SK-N-SH (cell line): Measurements from ENCODE around the gene NHLH1.

ENCODE experiments used
- CHD2 ChIP-seq: fragments of 150-350 bp; IDR thresholded peaks from 2 replicates; pipeline ENCODE4 v1.6.1; 2018; ENCODE audit warnings: low read length; ENCODE audit not compliant: partially characterized antibody
- CTCF ChIP-seq: fragments of 200-600 bp; sonication (generic); IDR thresholded peaks from 2 replicates; pipeline ENCODE4 v1.6.1; 2017; ENCODE audit warnings: antibody characterized with exemption, mild to moderate bottlenecking, moderate library complexity
- EP300 ChIP-seq, 2 experiments: IDR thresholded peaks; 2 replicates each; pipeline versions ENCODE4 v1.4.0 to v1.6.1; 2012; ENCODE audit warnings: borderline replicate concordance in 1 of 2, low read depth in 1 of 2, low read length in 1 of 2
- FOSL2 ChIP-seq: IDR thresholded peaks from 2 replicates; pipeline ENCODE4 v1.4.0; 2012; ENCODE audit warnings: low read depth, mild to moderate bottlenecking, moderate library complexity, borderline replicate concordance
- GABPA ChIP-seq: IDR thresholded peaks from 2 replicates; pipeline ENCODE4 v1.4.0; 2012; ENCODE audit warnings: low read depth, mild to moderate bottlenecking
- GATA2 ChIP-seq: sonication (generic); formaldehyde crosslinking; IDR thresholded peaks from 2 replicates; pipeline ENCODE4 v1.5.0; 2020; ENCODE audit warnings: mild to moderate bottlenecking, missing genetic modification reagents
- MAX ChIP-seq: IDR thresholded peaks from 2 replicates; pipeline ENCODE4 v1.4.0; 2012; ENCODE audit warnings: low read depth
- POLR2AphosphoS5 ChIP-seq: IDR thresholded peaks from 2 replicates; pipeline ENCODE4 v1.6.1; 2012; ENCODE audit warnings: low read depth, low read length
- RAD21 ChIP-seq: IDR thresholded peaks from 2 replicates; pipeline ENCODE4 v1.6.1; 2012; ENCODE audit warnings: mild to moderate bottlenecking, low read length
- SIN3A ChIP-seq: IDR thresholded peaks from 2 replicates; pipeline ENCODE4 v1.6.1; 2012; ENCODE audit warnings: low read depth, mild to moderate bottlenecking, low read length, moderate library complexity, borderline replicate concordance
- TAF1 ChIP-seq: IDR thresholded peaks from 2 replicates; pipeline ENCODE4 v1.6.1; 2012; ENCODE audit warnings: low read depth, mild to moderate bottlenecking, low read length, moderate library complexity, borderline replicate concordance
- USF1 ChIP-seq: IDR thresholded peaks from 2 replicates; pipeline ENCODE4 v1.4.0; 2012; ENCODE audit warnings: low read depth, borderline replicate concordance
- YY1 ChIP-seq: IDR thresholded peaks from 2 replicates; pipeline ENCODE4 v1.4.0; 2012; ENCODE audit warnings: low read depth, mild to moderate bottlenecking

- no peak for TF ChIP-seq YY1
- no peak for TF ChIP-seq CTCF
- TF ChIP-seq FOSL2 = no peak
- no peak for TF ChIP-seq CHD2
- no peak for TF ChIP-seq GABPA
- no peak for TF ChIP-seq POLR2AphosphoS5
- no peak for TF ChIP-seq MAX
- TF ChIP-seq SIN3A = no peak
- no peak for TF ChIP-seq TAF1
- TF ChIP-seq EP300 (IDR thresholded peaks at IDR 0.05; ENCODE audit: borderline replicate concordance in 1 of 2, low read depth in 1 of 2, low read length in 1 of 2) = no peak
- TF ChIP-seq GATA2 (CRISPR knock-in tag) = no peak
- TF ChIP-seq USF1 = no peak
- no peak for TF ChIP-seq RAD21
Observed at GRCh38 chr1:160332516-160332915, 34.4 kb upstream of the NHLH1 start.
